Hepatocyte (in vitro differentiated cells): Measurements from ENCODE around the gene TMPRSS4. TPM values are rescaled to one million over a fixed set of nuclear protein-coding genes. Genes with fewer than 3 reads are reported as not detected.

Source experiments
- DNase-seq: peaks from one replicate; pipeline ENCODE4 v3.0.0-alpha.2; 2016; ENCODE audit warnings: low spot score
- H2AFZ ChIP-seq: fragments of 200-600 bp; sonication (generic); 2 replicates; pipeline ENCODE4 v1.6.0; 2016; ENCODE audit warnings: antibody characterized with exemption, mild to moderate bottlenecking
- H3K27ac ChIP-seq: fragments of 200-600 bp; sonication (generic); 2 replicates; pipeline ENCODE4 v1.5.1; 2016; ENCODE audit warnings: mild to moderate bottlenecking
- H3K27me3 ChIP-seq: fragments of 200-600 bp; sonication (generic); 2 replicates; pipeline ENCODE4 v1.6.1; 2016
- H3K36me3 ChIP-seq: fragments of 200-600 bp; sonication (generic); replicated peaks from 2 replicates; pipeline ENCODE4 v1.5.1; 2016; ENCODE audit warnings: low read depth; ENCODE audit not compliant: insufficient read depth
- H3K4me1 ChIP-seq: fragments of 200-600 bp; sonication (generic); 2 replicates; pipeline ENCODE4 v1.5.1; 2016; ENCODE audit warnings: mild to moderate bottlenecking, moderate library complexity; ENCODE audit not compliant: insufficient read depth
- H3K4me2 ChIP-seq: fragments of 200-600 bp; sonication (generic); 2 replicates; pipeline ENCODE4 v1.6.0; 2016
- H3K4me3 ChIP-seq: fragments of 200-600 bp; sonication (generic); 2 replicates; pipeline ENCODE4 v1.5.1; 2016; ENCODE audit warnings: mild to moderate bottlenecking
- H3K79me2 ChIP-seq: fragments of 200-600 bp; sonication (generic); 2 replicates; pipeline ENCODE4 v1.6.0; 2017; ENCODE audit warnings: mild to moderate bottlenecking
- H3K9me2 ChIP-seq: fragments of 200-600 bp; sonication (generic); replicated peaks from 2 replicates; pipeline ENCODE4 v1.6.0; 2017; ENCODE audit warnings: mild to moderate bottlenecking; ENCODE audit not compliant: insufficient read depth
- H3K9me3 ChIP-seq: fragments of 200-600 bp; sonication (generic); 2 replicates; pipeline ENCODE4 v1.5.1; 2016; ENCODE audit warnings: low read depth, mild to moderate bottlenecking
- H4K20me1 ChIP-seq: fragments of 200-600 bp; sonication (generic); 2 replicates; pipeline ENCODE4 v1.6.0; 2016; ENCODE audit warnings: mild to moderate bottlenecking; ENCODE audit not compliant: insufficient read depth, poor library complexity, severe bottlenecking
- EZH2 ChIP-seq: fragments of 200-600 bp; sonication (generic); IDR thresholded peaks from 2 replicates; pipeline ENCODE4 v1.6.1; 2016; ENCODE audit warnings: antibody characterized with exemption, mild to moderate bottlenecking, borderline replicate concordance
- EZH2phosphoT487 ChIP-seq: fragments of 200-600 bp; sonication (generic); IDR thresholded peaks from one replicate; pipeline ENCODE4 v1.6.1; 2018; ENCODE audit warnings: antibody characterized with exemption, mild to moderate bottlenecking, low read depth, moderate library complexity; ENCODE audit not compliant: unreplicated experiment, severe bottlenecking
- WGBS: methylation state at CpG from one replicate; pipeline ENCODE4 v1.1.6; 2016; ENCODE audit warnings: low lambda C conversion rate; ENCODE audit errors: missing lambda C conversion rate; 5-methylcytosine and 5-hydroxymethylcytosine counted together
- polyA plus RNA-seq: library from polyadenylated mRNA; unstranded; fragments of >200 nt; fragmentation: Nextera tagmentation; extraction: Ambion mirVana; gene quantifications from 2 replicates; pipeline ENCODE4 v1.2.1, GENCODE V29; 2016
- total RNA-seq: library from RNA; depleted of rRNA; stranded (reverse); fragments of >200 nt; gene quantifications from 2 replicates; pipeline ENCODE4 v1.2.3, GENCODE V29; 2014
- TF ChIP-seq, protein P1 (sequence below): fragments of 200-600 bp; sonication (generic); IDR thresholded peaks from 2 replicates; pipeline ENCODE4 v1.5.1; 2016; ENCODE audit warnings: antibody characterized with exemption, mild to moderate bottlenecking; ENCODE audit not compliant: poor library complexity

Gene TMPRSS4
- total and polyA plus RNA-seq, 2 experiments from 2014 or later: 10.9 to 16.2 TPM

DNA sequence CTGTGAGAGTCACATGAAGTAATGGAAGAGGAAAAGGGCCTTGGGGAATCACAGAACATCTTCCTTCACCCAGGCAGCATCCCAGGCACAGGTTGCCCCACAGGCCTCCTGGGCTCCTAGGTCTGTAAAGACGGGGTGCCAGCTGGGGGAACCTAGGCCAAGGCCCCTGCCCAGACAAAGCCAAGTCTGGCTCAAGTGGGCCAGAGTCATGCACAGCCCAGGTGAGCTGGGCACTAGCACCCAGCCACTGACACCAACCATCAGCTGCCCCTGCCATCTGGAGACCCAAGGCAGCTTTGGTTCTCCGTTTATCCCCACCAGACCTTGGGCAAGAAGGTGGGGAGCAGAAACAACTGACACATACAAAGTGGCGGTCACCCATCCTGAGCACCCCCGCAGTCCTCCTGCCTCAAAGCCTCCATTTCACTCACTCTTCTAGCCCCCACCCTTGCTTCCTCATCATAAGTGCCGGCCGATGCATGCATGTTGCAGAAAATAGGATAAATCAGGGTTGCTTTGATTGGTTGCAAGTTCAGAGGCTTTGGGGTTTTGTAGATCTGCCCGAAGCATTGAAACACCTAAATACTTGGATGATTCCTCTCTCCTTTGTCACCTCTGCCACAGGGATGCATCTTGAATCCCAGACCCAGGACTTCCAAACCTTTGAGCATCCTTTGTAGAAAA is 26.5 kb upstream of the TMPRSS4 start:
- H3K27ac ChIP-seq: no peak overlapping the region
- H3K4me1 ChIP-seq: no peaks in the 10 kb centered on the region
- H3K9me3 ChIP-seq: no peaks in the 10 kb centered on the region
- H4K20me1 ChIP-seq: no peaks in the 10 kb centered on the region
- WGBS: 91% methylated on average over 7 of the region's 7 CpGs
- H3K36me3 ChIP-seq: no peaks in the 10 kb centered on the region
- no peaks in the 10 kb centered on the region for H3K79me2 ChIP-seq
- no peaks in the 10 kb centered on the region for H3K27me3 ChIP-seq
- TF ChIP-seq, protein P1, sequence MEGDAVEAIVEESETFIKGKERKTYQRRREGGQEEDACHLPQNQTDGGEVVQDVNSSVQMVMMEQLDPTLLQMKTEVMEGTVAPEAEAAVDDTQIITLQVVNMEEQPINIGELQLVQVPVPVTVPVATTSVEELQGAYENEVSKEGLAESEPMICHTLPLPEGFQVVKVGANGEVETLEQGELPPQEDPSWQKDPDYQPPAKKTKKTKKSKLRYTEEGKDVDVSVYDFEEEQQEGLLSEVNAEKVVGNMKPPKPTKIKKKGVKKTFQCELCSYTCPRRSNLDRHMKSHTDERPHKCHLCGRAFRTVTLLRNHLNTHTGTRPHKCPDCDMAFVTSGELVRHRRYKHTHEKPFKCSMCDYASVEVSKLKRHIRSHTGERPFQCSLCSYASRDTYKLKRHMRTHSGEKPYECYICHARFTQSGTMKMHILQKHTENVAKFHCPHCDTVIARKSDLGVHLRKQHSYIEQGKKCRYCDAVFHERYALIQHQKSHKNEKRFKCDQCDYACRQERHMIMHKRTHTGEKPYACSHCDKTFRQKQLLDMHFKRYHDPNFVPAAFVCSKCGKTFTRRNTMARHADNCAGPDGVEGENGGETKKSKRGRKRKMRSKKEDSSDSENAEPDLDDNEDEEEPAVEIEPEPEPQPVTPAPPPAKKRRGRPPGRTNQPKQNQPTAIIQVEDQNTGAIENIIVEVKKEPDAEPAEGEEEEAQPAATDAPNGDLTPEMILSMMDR: no peak
- TF ChIP-seq EZH2phosphoT487 (no peak), EZH2 (no peak)
- H2AFZ ChIP-seq: no peak overlapping the region
- DNase-seq: no peak
- no peak overlapping the region for H3K4me2 ChIP-seq
- H3K9me2 ChIP-seq: no peaks in the 10 kb centered on the region
- no peak overlapping the region for H3K4me3 ChIP-seq

DNA sequence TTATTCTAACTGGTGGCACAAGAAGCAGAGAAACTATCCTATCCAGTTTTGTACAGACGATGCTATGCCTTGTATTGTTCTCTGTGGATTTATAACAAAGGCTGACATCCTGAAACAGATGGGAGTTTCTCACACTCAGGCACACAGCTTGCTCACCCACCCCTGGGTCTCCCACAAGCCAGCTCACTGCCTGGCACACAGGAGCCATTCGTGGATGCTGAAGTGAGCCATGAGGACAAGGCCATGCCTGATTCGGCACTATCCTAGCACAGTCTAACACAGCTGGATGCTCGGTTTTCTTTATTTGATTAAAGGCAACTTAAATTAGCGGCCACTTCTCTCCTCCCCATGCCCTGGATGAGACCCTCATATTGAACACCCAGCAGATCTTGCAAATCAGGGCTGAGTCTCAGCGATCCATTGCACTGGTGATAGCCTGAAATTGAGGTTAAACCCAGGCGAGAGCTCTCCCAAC is 25.7 kb upstream of the TMPRSS4 start:
- 85% methylated on average over 7 of the region's 7 CpGs for WGBS
- no peaks in the 10 kb centered on the region for H3K9me3 ChIP-seq
- no peak overlapping the region for H3K4me3 ChIP-seq
- H4K20me1 ChIP-seq: no peaks in the 10 kb centered on the region
- H3K4me1 ChIP-seq: no peaks in the 10 kb centered on the region
- DNase-seq: no peak
- H3K27me3 ChIP-seq: no peaks in the 10 kb centered on the region
- no peaks in the 10 kb centered on the region for H3K36me3 ChIP-seq
- H3K27ac ChIP-seq: no peak overlapping the region
- H2AFZ ChIP-seq: no peak overlapping the region
- no peaks in the 10 kb centered on the region for H3K9me2 ChIP-seq
- H3K79me2 ChIP-seq: no peaks in the 10 kb centered on the region
- H3K4me2 ChIP-seq: no peak overlapping the region
- TF ChIP-seq, protein P1: no peak
- no peak for TF ChIP-seq EZH2

DNA sequence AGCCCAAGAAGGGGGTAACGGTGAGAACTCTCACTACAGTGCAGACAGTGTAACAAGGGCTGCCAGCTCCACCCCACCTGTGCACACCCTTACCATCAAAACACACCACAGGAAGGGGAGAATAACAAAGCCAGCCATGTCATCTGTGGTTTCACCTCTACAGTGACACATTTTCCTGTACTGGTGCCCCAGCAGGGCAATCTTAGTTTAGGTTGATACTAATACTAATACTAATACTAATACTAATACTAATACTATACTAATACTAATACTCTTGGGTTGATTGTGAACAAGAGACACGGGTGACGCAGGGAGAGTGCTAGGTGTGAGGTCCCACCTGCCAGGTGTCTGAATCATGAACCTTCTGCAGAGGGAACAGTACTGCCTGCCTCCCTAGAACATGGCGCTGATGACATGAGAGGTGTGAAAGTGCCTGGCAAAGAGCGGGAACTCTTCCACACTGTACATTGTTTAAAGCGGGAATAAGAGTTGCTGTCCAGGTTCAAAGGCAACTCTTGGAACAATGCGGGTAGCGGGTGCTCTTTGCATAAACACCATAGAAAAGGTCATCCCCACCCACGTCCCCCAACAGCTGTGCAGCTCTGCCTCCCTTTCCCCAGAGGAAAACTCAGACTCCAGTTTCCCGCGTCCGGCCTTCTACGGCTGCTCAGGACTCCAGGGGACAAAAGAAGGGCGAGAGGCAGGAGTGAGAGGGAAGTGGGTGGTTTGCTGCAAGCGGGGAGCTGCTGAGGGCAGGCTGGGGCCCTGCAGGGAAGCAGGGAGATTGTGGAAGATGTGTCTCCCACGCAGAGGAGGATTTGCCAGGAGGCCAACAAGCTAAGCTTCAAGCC is 25.0 kb upstream of the TMPRSS4 start:
- Histone ChIP-seq H3K4me3 (no peak overlapping the region), H3K9me2 (no peaks in the 10 kb centered on the region), H3K36me3 (no peaks in the 10 kb centered on the region), H3K27me3 (no peaks in the 10 kb centered on the region), H3K4me1 (no peaks in the 10 kb centered on the region), H3K4me2 (no peak overlapping the region), H3K27ac (no peak overlapping the region), H3K9me3 (no peaks in the 10 kb centered on the region), H4K20me1 (no peaks in the 10 kb centered on the region), H3K79me2 (no peaks in the 10 kb centered on the region), H2AFZ (no peak overlapping the region)
- WGBS: 93% methylated on average over 16 of the region's 16 CpGs
- TF ChIP-seq EZH2phosphoT487 (no peak), EZH2 (no peak)
- TF ChIP-seq, protein P1: no peak
- DNase-seq: no peak
